ENCODE measurements around the gene TSC22D1.

DNA sequence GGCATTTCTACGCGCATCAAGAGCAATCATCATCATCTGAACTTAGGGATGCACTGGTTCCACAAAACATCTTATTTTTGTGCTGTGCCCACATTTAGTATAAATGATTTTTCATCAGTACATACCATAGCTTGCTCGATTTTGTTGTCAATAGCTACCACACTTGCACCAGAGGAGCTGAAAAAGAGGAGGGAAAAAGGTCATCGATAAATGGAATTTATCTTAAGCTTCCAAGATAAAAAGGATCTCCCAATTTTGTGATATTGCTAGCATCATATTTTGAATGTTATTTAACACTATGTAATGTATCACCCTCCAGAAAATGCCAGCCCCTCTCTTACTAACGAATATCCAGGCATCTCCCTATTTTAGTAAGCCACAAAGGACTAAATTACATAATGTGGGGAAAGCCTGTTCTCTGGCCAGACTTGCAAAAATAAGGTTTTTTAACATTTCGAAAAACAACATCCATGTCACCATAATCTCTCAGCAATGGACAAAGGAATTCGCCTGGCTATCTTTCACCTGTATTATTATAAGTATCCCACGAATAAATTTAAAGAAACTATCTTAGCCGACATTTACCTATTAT, 140.1 kb downstream of the TSC22D1 start:
- TF ChIP-seq CTCF (IDR thresholded peaks at IDR 0.05 in 4 of 5, conservative IDR thresholded peaks at IDR 0.05 in 1 of 5) (no peak), POLR2A (IDR thresholded peaks at IDR 0.05) (no peak)

All from gastrocnemius medialis (tissue), 4 donors.